H9 (cell line): Measurements from ENCODE around the gene PAK1. TPM values are rescaled to one million over a fixed set of nuclear protein-coding genes. Genes with fewer than 3 reads are reported as not detected.

Source experiments
- DNase-seq: peaks from one replicate; pipeline ENCODE4 v3.0.0-alpha.2; 2017
- H2AFZ ChIP-seq: one replicate; pipeline ENCODE4 v1.6.1; 2013; ENCODE audit warnings: mild to moderate bottlenecking, low read length, control low read depth, moderate library complexity
- H2AK5ac ChIP-seq: 2 replicates; pipeline ENCODE4 v1.6.1; 2013; ENCODE audit warnings: low read length, control low read depth, mixed read lengths; ENCODE audit not compliant: insufficient read length
- H2BK120ac ChIP-seq: one replicate; pipeline ENCODE4 v1.6.1; 2013; ENCODE audit warnings: low read depth, mild to moderate bottlenecking, low read length, control low read depth, inconsistent platforms; ENCODE audit not compliant: poor library complexity, severe bottlenecking
- H2BK12ac ChIP-seq: 2 replicates; pipeline ENCODE4 v1.6.1; 2013; ENCODE audit warnings: low read length, control low read depth, mixed read lengths, low read depth; ENCODE audit not compliant: insufficient read length
- H2BK15ac ChIP-seq: 2 replicates; pipeline ENCODE4 v1.6.1; 2013; ENCODE audit warnings: low read depth, low read length, control low read depth
- H2BK20ac ChIP-seq: one replicate; pipeline ENCODE4 v1.6.1; 2013; ENCODE audit warnings: low read depth, mild to moderate bottlenecking, low read length, control low read depth, inconsistent platforms; ENCODE audit not compliant: poor library complexity, severe bottlenecking
- H2BK5ac ChIP-seq: 2 replicates; pipeline ENCODE4 v1.6.1; 2013; ENCODE audit warnings: low read length, control low read depth, mixed read lengths; ENCODE audit not compliant: insufficient read length
- H3K14ac ChIP-seq: 2 replicates; pipeline ENCODE4 v1.6.1; 2013; ENCODE audit warnings: low read length, control low read depth; ENCODE audit not compliant: insufficient read depth
- H3K18ac ChIP-seq: 2 replicates; pipeline ENCODE4 v1.6.1; 2013; ENCODE audit warnings: low read depth, mild to moderate bottlenecking, mixed read lengths, low read length, control low read depth; ENCODE audit not compliant: insufficient read length
- H3K23ac ChIP-seq: 2 replicates; pipeline ENCODE4 v1.6.1; 2013; ENCODE audit warnings: low read length, control low read depth, mixed read lengths, low read depth; ENCODE audit not compliant: insufficient read length
- H3K23me2 ChIP-seq: 2 replicates; pipeline ENCODE4 v1.6.1; 2013; ENCODE audit warnings: low read depth, mild to moderate bottlenecking, mixed read lengths, low read length, control low read depth; ENCODE audit not compliant: insufficient read length, poor library complexity, severe bottlenecking
- H3K27ac ChIP-seq: 2 replicates; pipeline ENCODE4 v1.5.1; 2013; ENCODE audit warnings: low read length, control low read depth, mixed read lengths, low read depth; ENCODE audit not compliant: insufficient read length
- H3K27me3 ChIP-seq: 2 replicates; pipeline ENCODE4 v1.6.1; 2013; ENCODE audit warnings: low read length, control low read depth, inconsistent platforms; ENCODE audit not compliant: insufficient read depth
- H3K4ac ChIP-seq: 2 replicates; pipeline ENCODE4 v1.6.1; 2013; ENCODE audit warnings: low read depth, mild to moderate bottlenecking, control low read depth, inconsistent platforms, low read length, moderate library complexity
- H3K4me1 ChIP-seq: 2 replicates; pipeline ENCODE4 v1.6.1; 2013; ENCODE audit warnings: low read length, control low read depth, inconsistent platforms; ENCODE audit not compliant: insufficient read depth
- H3K4me2 ChIP-seq: 2 replicates; pipeline ENCODE4 v1.6.1; 2013; ENCODE audit warnings: low read length, control low read depth, mixed read lengths; ENCODE audit not compliant: insufficient read length, insufficient read depth
- H3K56ac ChIP-seq: 2 replicates; pipeline ENCODE4 v1.6.1; 2013; ENCODE audit warnings: low read depth, mild to moderate bottlenecking, mixed read lengths, low read length, control low read depth; ENCODE audit not compliant: insufficient read length
- H3K79me1 ChIP-seq: 2 replicates; pipeline ENCODE4 v1.6.1; 2013; ENCODE audit warnings: low read depth, mild to moderate bottlenecking, moderate library complexity, low read length, control low read depth, inconsistent platforms; ENCODE audit not compliant: insufficient read depth, poor library complexity, severe bottlenecking
- H3K79me2 ChIP-seq: 2 replicates; pipeline ENCODE4 v1.6.1; 2013; ENCODE audit warnings: low read length, control low read depth, inconsistent platforms; ENCODE audit not compliant: insufficient read depth
- H3K9ac ChIP-seq: 2 replicates; pipeline ENCODE4 v1.6.1; 2013; ENCODE audit warnings: low read length, control low read depth, mixed read lengths; ENCODE audit not compliant: insufficient read length; ENCODE audit errors: extremely low read depth
- H3K9me3 ChIP-seq: one replicate; pipeline ENCODE4 v1.6.1; 2013; ENCODE audit warnings: low read depth, low read length, inconsistent platforms; ENCODE audit not compliant: control insufficient read depth
- H3T11ph ChIP-seq: one replicate; pipeline ENCODE4 v1.6.1; 2013; ENCODE audit warnings: mild to moderate bottlenecking, low read length, control low read depth, inconsistent platforms
- H4K20me1 ChIP-seq: one replicate; pipeline ENCODE4 v1.6.1; 2013; ENCODE audit not compliant: control insufficient read depth, insufficient read length, insufficient read depth
- H4K5ac ChIP-seq: 2 replicates; pipeline ENCODE4 v1.6.1; 2013; ENCODE audit warnings: low read depth, mild to moderate bottlenecking, mixed read lengths, low read length, control low read depth; ENCODE audit not compliant: insufficient read length
- H4K8ac ChIP-seq: replicated peaks from 2 replicates; pipeline ENCODE4 v1.6.1; 2013; ENCODE audit warnings: low read length, control low read depth, mixed read lengths, low read depth; ENCODE audit not compliant: insufficient read length
- H4K91ac ChIP-seq: 2 replicates; pipeline ENCODE4 v1.6.1; 2013; ENCODE audit warnings: low read depth, mild to moderate bottlenecking, moderate library complexity, mixed read lengths, low read length, control low read depth; ENCODE audit not compliant: insufficient read length
- H3K27ac Mint-ChIP-seq, 3 experiments: 2 replicates in 2 of 3; 3 replicates in 1 of 3; pipeline ENCODE4 v1.8.0; 2020 to 2021; ENCODE audit warnings: mixed read lengths in 3 of 3, mild to moderate bottlenecking in 1 of 3, moderate library complexity in 1 of 3
- H3K27me3 Mint-ChIP-seq: 2 replicates; pipeline ENCODE4 v1.8.0; 2021; ENCODE audit warnings: low read depth, mild to moderate bottlenecking, moderate library complexity, mixed read lengths
- H3K36me3 Mint-ChIP-seq, 3 experiments: 2 replicates in 2 of 3; 3 replicates in 1 of 3; pipeline ENCODE4 v1.8.0; 2020 to 2021; ENCODE audit warnings: low read depth in 3 of 3, mixed read lengths in 3 of 3; ENCODE audit not compliant: insufficient read depth in 1 of 3
- H3K4me1 Mint-ChIP-seq, 2 experiments: 2 replicates each; pipeline ENCODE4 v1.8.0; 2020; ENCODE audit warnings: mixed read lengths in 2 of 2
- H3K4me3 Mint-ChIP-seq, 2 experiments: 2 replicates in 1 of 2; 3 replicates in 1 of 2; pipeline ENCODE4 v1.8.0; 2020 to 2021; ENCODE audit warnings: mild to moderate bottlenecking in 2 of 2, mixed read lengths in 2 of 2, moderate library complexity in 1 of 2
- H3K9me3 Mint-ChIP-seq, 2 experiments: 2 replicates in 1 of 2; 3 replicates in 1 of 2; pipeline ENCODE4 v1.8.0; 2020; ENCODE audit warnings: mild to moderate bottlenecking in 2 of 2, mixed read lengths in 2 of 2, moderate library complexity in 1 of 2
- CTCF ChIP-seq: fragments of 200-600 bp; sonication (generic); conservative IDR thresholded peaks from 3 replicates; pipeline ENCODE4 v1.8.0; 2021; ENCODE audit warnings: antibody characterized with exemption, mild to moderate bottlenecking
- WGBS: extraction: QIAGEN DNeasy Blood & Tissue Kit; methylation state at CpG from one replicate; pipeline ENCODE4 v1.1.7; 2013; ENCODE audit warnings: missing lambda C conversion rate, low lambda C conversion rate, mixed read lengths; ENCODE audit not compliant: insufficient read length; ENCODE audit errors: extremely low coverage; 5-methylcytosine and 5-hydroxymethylcytosine counted together
- total RNA-seq: library from RNA; stranded (reverse); gene quantifications from 2 replicates; pipeline ENCODE4 v1.2.1, GENCODE V29; 2021

PAK1 gene
- total RNA-seq, 1 experiment from 2014 or later = 122 TPM

DNA sequence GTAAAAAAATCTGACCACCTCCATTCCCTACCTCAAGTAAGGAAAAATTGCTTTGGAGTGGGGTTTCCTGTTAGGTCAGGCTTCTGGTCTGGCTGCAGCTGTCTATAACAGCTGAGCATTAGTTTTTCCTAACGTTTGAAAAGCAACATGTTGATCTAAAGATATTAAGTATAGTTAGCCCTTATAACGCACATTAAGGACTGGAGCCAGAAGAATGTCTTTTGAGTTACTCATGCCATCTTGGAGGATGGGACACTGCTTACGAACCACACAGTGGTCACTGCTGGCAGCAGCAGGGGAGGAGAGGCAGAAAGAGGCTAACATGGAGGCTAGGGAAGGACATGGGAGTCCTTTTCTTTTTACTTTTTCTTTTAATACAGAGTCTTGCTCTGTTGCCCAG is 128.3 kb downstream of the PAK1 start:
- H3K79me2 ChIP-seq = no peaks in the 10 kb centered on the region
- H3K4me1 Mint-ChIP-seq = no peaks in the 10 kb centered on the region

More for the DNA sequence above, 128.3 kb downstream of the PAK1 start:
- TF ChIP-seq CTCF = no peak
- Histone ChIP-seq H3K23ac (no peak overlapping the region), H2BK120ac (no peak overlapping the region), H3K4me1 (no peaks in the 10 kb centered on the region), H3K9ac (no peak overlapping the region), H2BK15ac (no peak overlapping the region), H3K27ac (no peak overlapping the region), H3K23me2 (no peaks in the 10 kb centered on the region), H3K14ac (no peak overlapping the region), H2BK20ac (no peak overlapping the region), H3K79me1 (no peaks in the 10 kb centered on the region), H3K4me2 (no peak overlapping the region), H4K91ac (no peak overlapping the region), H3K4ac (no peak overlapping the region), H3T11ph (no peak overlapping the region), H4K8ac (no peak overlapping the region), H3K27me3 (no peaks in the 10 kb centered on the region), H3K9me3 (no peaks in the 10 kb centered on the region), H2BK5ac (no peak overlapping the region), H4K5ac (no peak overlapping the region), H2AFZ (no peak overlapping the region), H3K56ac (no peak overlapping the region), H2BK12ac (no peak overlapping the region), H4K20me1 (no peaks in the 10 kb centered on the region), H3K18ac (no peak overlapping the region), H2AK5ac (no peak overlapping the region)
- Mint-ChIP-seq H3K4me3 (no peak overlapping the region), H3K9me3 (no peaks in the 10 kb centered on the region), H3K36me3 (peaks cover 21 to 56% (median 53%) of the 10 kb centered on the region in 3 experiments; a peak in 6 of 7 replicates), H3K27me3 (no peaks in the 10 kb centered on the region), H3K27ac (no peak overlapping the region)
- WGBS = no CpG with 5 or more reads among the region's 3 CpGs
- no peak for DNase-seq
